SU-DHL-6 (cell line): Measurements from ENCODE around the gene RENBP.

Experiments
- H2AFZ ChIP-seq: fragments of 200-600 bp; sonication (generic); 2 replicates; pipeline ENCODE4 v1.6.1; 2014; ENCODE audit warnings: low read depth, mild to moderate bottlenecking, moderate library complexity, mixed read lengths, antibody characterized with exemption, low read length; ENCODE audit not compliant: severe bottlenecking
- H3F3A ChIP-seq: fragments of 200-600 bp; shearing (Covaris generic); 2 replicates; pipeline ENCODE4 v1.6.0; 2016; ENCODE audit warnings: antibody characterized with exemption, mild to moderate bottlenecking; ENCODE audit not compliant: insufficient read depth
- H3K27ac ChIP-seq: fragments of 200-600 bp; sonication (generic); 2 replicates; pipeline ENCODE4 v1.5.1; 2016; ENCODE audit warnings: low read depth, mild to moderate bottlenecking, low read length, moderate library complexity, mixed read lengths
- H3K27me3 ChIP-seq: fragments of 200-600 bp; sonication (generic), shearing (Covaris generic); 2 replicates; pipeline ENCODE4 v1.6.0; 2014; ENCODE audit warnings: mild to moderate bottlenecking, low read length
- H3K36me3 ChIP-seq: fragments of 200-600 bp; sonication (generic); 2 replicates; pipeline ENCODE4 v1.6.1; 2014; ENCODE audit warnings: mild to moderate bottlenecking, low read length, mixed read lengths
- H3K4me2 ChIP-seq: fragments of 300-600, 200-600 bp; shearing (Covaris generic), sonication (generic); 2 replicates; pipeline ENCODE4 v1.6.0; 2014; ENCODE audit warnings: low read length, low read depth, mild to moderate bottlenecking; ENCODE audit not compliant: poor library complexity, severe bottlenecking
- H3K4me3 ChIP-seq: fragments of 200-600 bp; sonication (generic); 2 replicates; pipeline ENCODE4 v1.5.1; 2014; ENCODE audit warnings: antibody characterized with exemption, low read length, mild to moderate bottlenecking, mixed read lengths; ENCODE audit not compliant: insufficient read depth, poor library complexity, severe bottlenecking
- H3K79me2 ChIP-seq: fragments of 200-600 bp; sonication (generic); 2 replicates; pipeline ENCODE4 v1.6.1; 2014; ENCODE audit warnings: mild to moderate bottlenecking, low read length, moderate library complexity; ENCODE audit not compliant: insufficient read depth
- H3K9ac ChIP-seq: fragments of 200-600 bp; sonication (generic); 2 replicates; pipeline ENCODE4 v1.7.0; 2014; ENCODE audit warnings: mild to moderate bottlenecking, low read length
- H3K9me2 ChIP-seq: fragments of 200-600 bp; sonication (generic); replicated peaks from 2 replicates; pipeline ENCODE4 v1.6.1; 2014; ENCODE audit warnings: low read length; ENCODE audit not compliant: insufficient read depth
- H3K9me3 ChIP-seq: fragments of 200-600 bp; sonication (generic); 2 replicates; pipeline ENCODE4 v1.6.1; 2014; ENCODE audit warnings: low read length, mixed read lengths; ENCODE audit not compliant: insufficient read depth
- H4K20me1 ChIP-seq: fragments of 200-600 bp; sonication (generic); 2 replicates; pipeline ENCODE4 v1.6.1; 2014; ENCODE audit warnings: low read depth, mild to moderate bottlenecking, antibody characterized with exemption, low read length, moderate library complexity, mixed read lengths
- CTCF ChIP-seq: fragments of 200-600 bp; sonication (generic); IDR thresholded peaks from one replicate; pipeline ENCODE4 v1.5.1; 2017; ENCODE audit warnings: antibody characterized with exemption, mild to moderate bottlenecking, low read length, moderate library complexity; ENCODE audit not compliant: insufficient read depth, poor library complexity, severe bottlenecking
- EZH2phosphoT487 ChIP-seq: fragments of 200-600 bp; sonication (generic), shearing (Covaris generic); conservative IDR thresholded peaks from 2 replicates; pipeline ENCODE4 v1.6.1; 2018; ENCODE audit warnings: mild to moderate bottlenecking, antibody characterized with exemption, low read length, moderate library complexity, mixed read lengths

The RENBP gene

GRCh38 chrX:153944800-153945150 lies 332 bp upstream of the RENBP start:
- Histone ChIP-seq H3K79me2 (no peaks in the 10 kb centered on the region), H3K36me3 (no peaks in the 10 kb centered on the region), H3K9ac (no peak overlapping the region), H2AFZ (no peak overlapping the region), H3K9me3 (no peaks in the 10 kb centered on the region), H3K4me3 (no peak overlapping the region), H3K27me3 (no peaks in the 10 kb centered on the region), H3K4me2 (no peak overlapping the region), H4K20me1 (no peaks in the 10 kb centered on the region), H3K27ac (no peak overlapping the region), H3F3A (peaks cover 8% of the 10 kb centered on the region), H3K9me2 (no peaks in the 10 kb centered on the region)
- TF ChIP-seq CTCF (no peak), EZH2phosphoT487 (no peak)

GRCh38 chrX:153941336-153942252 lies 2.8 kb downstream of the RENBP start:
- H3K9ac ChIP-seq: no peak overlapping the region
- TF ChIP-seq CTCF: no peak
- TF ChIP-seq EZH2phosphoT487: no peak
- no peaks in the 10 kb centered on the region for H3K79me2 ChIP-seq
- no peak overlapping the region for H3K4me3 ChIP-seq
- no peaks in the 10 kb centered on the region for H3K9me2 ChIP-seq
- H3K4me2 ChIP-seq: no peak overlapping the region
- no peak overlapping the region for H2AFZ ChIP-seq
- H3K27ac ChIP-seq: no peak overlapping the region
- H3K36me3 ChIP-seq: no peaks in the 10 kb centered on the region
- H3K9me3 ChIP-seq: no peaks in the 10 kb centered on the region
- 0 out of 2 replicates have a peak, but pooled peaks cover 2% of the 10 kb centered on the region for H3F3A ChIP-seq
- H3K27me3 ChIP-seq: no peaks in the 10 kb centered on the region
- H4K20me1 ChIP-seq: no peaks in the 10 kb centered on the region

- no peak overlapping the region for H3K27ac ChIP-seq
- H3K9ac ChIP-seq: no peak overlapping the region
- no peaks in the 10 kb centered on the region for H4K20me1 ChIP-seq
- TF ChIP-seq CTCF (no peak), EZH2phosphoT487 (no peak)
- H3K4me2 ChIP-seq: no peak overlapping the region
- H3K27me3 ChIP-seq: no peaks in the 10 kb centered on the region
- no peaks in the 10 kb centered on the region for H3K36me3 ChIP-seq
- peaks cover under 1% of the 10 kb centered on the region; the same call in 1 of the 2 replicates for H3K79me2 ChIP-seq
- no peaks in the 10 kb centered on the region for H3K9me3 ChIP-seq
- H3F3A ChIP-seq: 0 out of 2 replicates have a peak, but pooled peaks cover 5% of the 10 kb centered on the region
- no peaks in the 10 kb centered on the region for H3K9me2 ChIP-seq
- H3K4me3 ChIP-seq: no peak overlapping the region
- H2AFZ ChIP-seq: no peak overlapping the region
Observed at GRCh38 chrX:153939573-153939972, 4.9 kb downstream of the RENBP start.
